HG03159 (cell line): ENCODE results near the gene ATP2A1.
"Not testable (repeated sequence)": the region's sequence is repeated elsewhere in the genome, so short reads cannot be mapped to it uniquely, and the experiment has no call there.

Experiments
- ATAC-seq: cut with Tn5 transposase; IDR thresholded peaks from one replicate; pipeline ENCODE4 v1.9.1; 2021; ENCODE audit warnings: mild to moderate bottlenecking, moderate library complexity; ENCODE audit not compliant: unreplicated experiment

The ATP2A1 gene

GRCh38 chr16:28905229-28905754, 27.0 kb downstream of the ATP2A1 start:
- ATAC-seq: no peak

- ATAC-seq: no peak
Measured at GRCh38 chr16:28905800-28906372, 27.6 kb downstream of the ATP2A1 start.

- no peak for ATAC-seq
Measured at GRCh38 chr16:28910086-28911031, 32.1 kb downstream of the ATP2A1 start.

GRCh38 chr16:28912558-28912957, 34.3 kb downstream of the ATP2A1 start:
- no peak for ATAC-seq

- no peak for ATAC-seq
Measured at GRCh38 chr16:28913946-28914724, 35.8 kb downstream of the ATP2A1 start.

- ATAC-seq: no peak
Measured at GRCh38 chr16:28915181-28915580, 36.9 kb downstream of the ATP2A1 start.

GRCh38 chr16:28917095-28917494, 38.8 kb downstream of the ATP2A1 start:
- no peak for ATAC-seq

- ATAC-seq: no peak
Measured at GRCh38 chr16:28918698-28919097, 40.4 kb downstream of the ATP2A1 start.

- no peak for ATAC-seq
Measured at GRCh38 chr16:28923231-28923587, 44.9 kb downstream of the ATP2A1 start.

GRCh38 chr16:28923652-28924398, 45.5 kb downstream of the ATP2A1 start:
- ATAC-seq: peak; percentile 43

GRCh38 chr16:28924399-28924761, 46.1 kb downstream of the ATP2A1 start:
- ATAC-seq: no peak

- peak; percentile 58 for ATAC-seq
Measured at GRCh38 chr16:28924762-28925385, 46.6 kb downstream of the ATP2A1 start, which contains the start of gene RABEP2. RABEP2 (minus strand) TSS chr16:28925238; CDS start chr16:28925163, 75 bp downstream.

- peak; percentile 31 for ATAC-seq
Measured at GRCh38 chr16:28925386-28926228, 47.3 kb downstream of the ATP2A1 start.

GRCh38 chr16:28926284-28926683, 48.0 kb downstream of the ATP2A1 start:
- not testable (repeated sequence) for ATAC-seq

- ATAC-seq: no peak
Measured at GRCh38 chr16:28927815-28928214, 49.5 kb downstream of the ATP2A1 start.

GRCh38 chr16:28930203-28930602, 51.9 kb downstream of the ATP2A1 start:
- ATAC-seq: no peak

GRCh38 chr16:28930652-28931051, 52.4 kb downstream of the ATP2A1 start:
- no peak for ATAC-seq

GRCh38 chr16:28931801-28932225, 53.5 kb downstream of the ATP2A1 start, which contains the start of gene CD19:
CD19 (plus strand) TSS chr16:28931971; CDS start chr16:28932001, 30 bp downstream.
- no peak for ATAC-seq
